HepG2 (cell line): ENCODE results near the gene MIPEP. TPM values are rescaled to one million over a fixed set of nuclear protein-coding genes. Genes with fewer than 3 reads are reported as not detected.

ENCODE experiments used
- ATAC-seq: fragments of 200-7000 bp; cut with Tn5 transposase; 3 replicates; pipeline ENCODE4 v1.9.1; 2020; ENCODE audit warnings: mild to moderate bottlenecking, moderate library complexity
- BruUV-seq: library from RNA; stranded (reverse); fragments of 400-500 nt; replicated peaks from 2 replicates; lab custom pipeline; 2021; lab: Mats Ljungman, UMichigan
- CTCF ChIA-PET: fragments of 300-600 bp; formaldehyde crosslinking; extraction: SDS; loops from one replicate; lab custom pipeline; 2021; ENCODE audit warnings: low total read pairs, inconsistent platforms, low intra/inter-chr PET ratio; lab: Yijun Ruan, JAX
- POLR2A ChIA-PET: fragments of 350-600 bp; sonication (Branson Sonifier 250); formaldehyde crosslinking; loops from one replicate; lab custom pipeline; 2020; ENCODE audit warnings: antibody characterized with exemption, inconsistent platforms; lab: Yijun Ruan, JAX
- DNase-seq: peaks from one replicate; pipeline ENCODE4 v3.0.0-alpha.2; 2015; ENCODE audit warnings: low spot score
- FAIRE-seq: peaks from 3 replicates; lab custom pipeline; 2011; peaks lifted over from hg19 to GRCh38; lab: Jason Lieb, UNC
- H2AFZ ChIP-seq: one replicate; pipeline ENCODE4 v1.6.1; 2011; ENCODE audit warnings: low read length, inconsistent platforms
- H3K27ac ChIP-seq: fragments of 300-600 bp; 3 replicates; pipeline ENCODE4 v1.8.0; 2011; ENCODE audit warnings: mixed run types, mild to moderate bottlenecking, mixed read lengths, low read length, inconsistent platforms; ENCODE audit not compliant: insufficient read depth; ENCODE audit errors: extremely low read length
- H3K27me3 ChIP-seq, 2 experiments: fragments of 200-600 bp in 1 of 2; 2 replicates in 1 of 2; 3 replicates in 1 of 2; pipeline versions ENCODE4 v1.6.0 to v1.8.0; 2011; ENCODE audit warnings: low read length in 2 of 2, mild to moderate bottlenecking in 2 of 2, moderate library complexity in 2 of 2, inconsistent platforms in 1 of 2; ENCODE audit not compliant: insufficient read depth in 2 of 2, control insufficient read depth in 1 of 2
- H3K36me3 ChIP-seq, 2 experiments: fragments of 200-600 bp in 1 of 2; replicated peaks in 1 of 2; 2 replicates in 1 of 2; 3 replicates in 1 of 2; pipeline versions ENCODE4 v1.5.1 to v1.8.0; 2011; ENCODE audit warnings: low read length in 2 of 2, inconsistent platforms in 1 of 2; ENCODE audit not compliant: insufficient read depth in 2 of 2, control insufficient read depth in 1 of 2
- H3K4me1 ChIP-seq: 2 replicates; pipeline ENCODE4 v1.5.1; 2012; ENCODE audit warnings: low read length, inconsistent platforms; ENCODE audit not compliant: insufficient read depth
- H3K4me2 ChIP-seq: 2 replicates; pipeline ENCODE4 v1.6.0; 2011; ENCODE audit warnings: low read depth, low read length, inconsistent platforms
- H3K4me3 ChIP-seq, 3 experiments: fragments of 200-600 bp in 1 of 3; sonication (generic), shearing (Covaris generic) in 1 of 3; replicated peaks in 1 of 3; 2 replicates each; pipeline ENCODE4 v1.5.1; 2011 to 2016; ENCODE audit warnings: low read length in 3 of 3, inconsistent platforms in 2 of 3, low read depth in 2 of 3, mild to moderate bottlenecking in 2 of 3, control low read depth in 1 of 3, mixed read lengths in 1 of 3; ENCODE audit not compliant: insufficient read depth in 1 of 3
- H3K79me2 ChIP-seq: one replicate; pipeline ENCODE4 v1.6.1; 2011; ENCODE audit warnings: low read length, inconsistent platforms; ENCODE audit not compliant: insufficient read depth
- H3K9ac ChIP-seq: 2 replicates; pipeline ENCODE4 v1.6.0; 2011; ENCODE audit warnings: mild to moderate bottlenecking, low read depth, low read length, inconsistent platforms; ENCODE audit not compliant: insufficient read depth
- H3K9me3 ChIP-seq: 2 replicates; pipeline ENCODE4 v1.5.1; 2012; ENCODE audit warnings: mild to moderate bottlenecking, low read length
- H4K20me1 ChIP-seq: 2 replicates; pipeline ENCODE4 v1.6.0; 2011; ENCODE audit warnings: inconsistent platforms, mild to moderate bottlenecking, low read length, moderate library complexity; ENCODE audit not compliant: insufficient read depth
- ELF4 ChIP-seq: sonication (generic); formaldehyde crosslinking; IDR thresholded peaks from 2 replicates; pipeline ENCODE4 v1.5.0; 2020; ENCODE audit warnings: missing genetic modification reagents, mild to moderate bottlenecking, moderate library complexity, borderline replicate concordance
- FOXA1 ChIP-seq, 2 experiments: fragments of 450-650 bp in 1 of 2; sonication (generic) in 1 of 2; formaldehyde crosslinking in 1 of 2; IDR thresholded peaks; 2 replicates each; pipeline versions ENCODE4 v1.4.0 to v1.6.1; 2016 to 2020; ENCODE audit warnings: missing genetic modification reagents in 1 of 2
- FOXP1 ChIP-seq, 2 experiments: fragments of 450-650 bp in 1 of 2; IDR thresholded peaks; 2 replicates each; pipeline ENCODE4 v1.6.1; 2017 to 2018; ENCODE audit warnings: antibody characterized with exemption in 1 of 2
- GATAD2A ChIP-seq: IDR thresholded peaks from 2 replicates; pipeline ENCODE4 v1.6.1; 2016
- HOXA3 ChIP-seq: sonication (generic); formaldehyde crosslinking; IDR thresholded peaks from 2 replicates; pipeline ENCODE4 v1.5.0; 2020; ENCODE audit warnings: missing genetic modification reagents
- MBNL3 ChIP-seq: fragments of 250-450 bp; sonication (Bioruptor Pico); conservative IDR thresholded peaks from 2 replicates; pipeline ENCODE4 v1.8.0; 2022; ENCODE audit warnings: mild to moderate bottlenecking, inconsistent platforms
- SIX4 ChIP-seq: sonication (generic); formaldehyde crosslinking; IDR thresholded peaks from 2 replicates; pipeline ENCODE4 v1.4.0; 2020; ENCODE audit warnings: missing genetic modification reagents
- SOX6 ChIP-seq, 2 experiments: fragments of 450-650 bp in 1 of 2; sonication (generic) in 1 of 2; formaldehyde crosslinking in 1 of 2; IDR thresholded peaks; 2 replicates each; pipeline versions ENCODE4 v1.4.0 to v1.6.1; 2017 to 2020; ENCODE audit warnings: antibody characterized with exemption in 1 of 2, mild to moderate bottlenecking in 1 of 2, missing genetic modification reagents in 1 of 2
- ZFP37 ChIP-seq: sonication (generic); formaldehyde crosslinking; IDR thresholded peaks from 2 replicates; pipeline ENCODE4 v1.4.0; 2020; ENCODE audit warnings: missing genetic modification reagents, borderline replicate concordance
- ZSCAN30 ChIP-seq: sonication (generic); formaldehyde crosslinking; IDR thresholded peaks from 2 replicates; pipeline ENCODE4 v1.5.0; 2020; ENCODE audit warnings: mild to moderate bottlenecking, missing genetic modification reagents
- in situ Hi-C: cut with HindIII; loops from 2 replicates; pipeline ENCODE4 v1.10.0; 2017; ENCODE audit warnings: low pct_unique_long_range_greater_than_20kb; ENCODE audit not compliant: extremely low pct_ligation_motif_present
- intact Hi-C: fragments of 100-400 bp; cut with micrococcal nuclease; formaldehyde crosslinking; loops from one replicate; pipeline ENCODE4 v1.10.0; 2022; ENCODE audit not compliant: unreplicated experiment
- polyA plus RNA-seq, 8 experiments: library from polyadenylated mRNA; depleted of rRNA in 3 of 8; stranded (reverse) in 7 of 8; unstranded in 1 of 8; fragments of >200 nt; fragmentation: Illumina TruSeq in 4 of 8; extraction: Trizol in 4 of 8; gene quantifications; 2 replicates each; pipeline versions ENCODE4 v1.2.1 to v1.2.3, GENCODE V29; 2011 to 2016; ENCODE audit warnings: low read depth in 4 of 8, missing spikeins in 1 of 8, mixed read lengths in 1 of 8; ENCODE audit not compliant: insufficient read depth in 1 of 8
- total RNA-seq, 5 experiments: library from RNA; depleted of rRNA; stranded (reverse); fragments of >200 nt; fragmentation: Illumina TruSeq; extraction: Trizol; gene quantifications; 2 replicates each; pipeline ENCODE4 v1.2.3, GENCODE V29; 2016; ENCODE audit warnings: low read depth in 1 of 5
- TF ChIP-seq, protein P1 (sequence below): IDR thresholded peaks from 2 replicates; pipeline ENCODE4 v1.4.0; 2020; ENCODE audit warnings: mild to moderate bottlenecking, missing genetic modification reagents
- TF ChIP-seq, protein P2 (sequence below): sonication (generic); formaldehyde crosslinking; IDR thresholded peaks from 2 replicates; pipeline ENCODE4 v1.4.0; 2020; ENCODE audit warnings: missing genetic modification reagents
- TF ChIP-seq, protein P3 (sequence below): sonication (generic); formaldehyde crosslinking; IDR thresholded peaks from 2 replicates; pipeline ENCODE4 v1.4.0; 2020; ENCODE audit warnings: missing genetic modification reagents, low read depth, mild to moderate bottlenecking, borderline replicate concordance

Gene MIPEP
- total and polyA plus RNA-seq, 2 of the 13 experiments (the other 11 are each of a cell fraction or from before 2014, with no cell fraction given) = 9.3 to 24.1 TPM

DNA sequence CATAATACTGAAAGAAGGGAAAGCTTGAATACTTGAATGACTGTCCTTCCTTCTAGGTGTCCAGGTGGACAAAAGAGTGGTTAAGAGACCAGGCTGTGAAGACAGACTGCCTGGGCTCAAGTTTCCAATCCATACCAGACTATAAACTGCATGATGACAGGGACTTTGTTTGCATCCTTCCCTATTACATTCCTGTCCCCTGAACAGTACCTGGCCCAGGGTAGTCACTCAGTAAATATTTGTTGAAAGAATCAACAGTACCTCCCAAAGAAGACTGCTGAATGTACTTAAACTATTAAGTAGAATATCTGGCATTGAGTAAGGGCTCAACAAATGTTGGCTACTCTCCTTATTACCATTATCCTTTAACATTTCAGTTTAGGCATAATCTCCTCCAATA, 29.7 kb downstream of the MIPEP start:
- intact Hi-C loops (no loop called here), in situ Hi-C loops (no loop called here)
- FAIRE-seq (no peak), DNase-seq (peak; percentile 74), ATAC-seq (peak; percentile 96)
- Histone ChIP-seq H3K9me3 (no peaks in the 10 kb centered on the region), H3K79me2 (no peaks in the 10 kb centered on the region), H3K36me3 (peaks cover 0 to 4% of the 10 kb centered on the region in 2 experiments; a peak in 2 of 5 replicates), H3K4me1 (peaks cover 19% of the 10 kb centered on the region), H3K27me3 (no peaks in the 10 kb centered on the region), H3K27ac (no peak overlapping the region), H3K4me3 (no peak overlapping the region), H2AFZ (no peak overlapping the region), H4K20me1 (no peaks in the 10 kb centered on the region), H3K9ac (no peak overlapping the region), H3K4me2 (no peak overlapping the region)
- POLR2A ChIA-PET = no interaction called here
- CTCF ChIA-PET = no interaction called here
- BruUV-seq = no TSS peak
- TF ChIP-seq ZFP37 (CRISPR knock-in tag) (no peak), FOXP1 (IDR thresholded peaks at IDR 0.05) (no peak), FOXP1 (CRISPR knock-in tag; IDR thresholded peaks at IDR 0.05) (0 out of 2 replicates have a peak, but pooled peaks have one; percentile 15), ELF4 (no peak), GATAD2A (CRISPR knock-in tag) (0 out of 2 replicates have a peak, but pooled peaks have one; percentile 58), ZSCAN30 (CRISPR knock-in tag) (no peak), HOXA3 (CRISPR knock-in tag) (no peak), SOX6 (IDR thresholded peaks at IDR 0.05) (no peak), SOX6 (CRISPR knock-in tag; IDR thresholded peaks at IDR 0.05) (0 out of 2 replicates have a peak, but pooled peaks have one; percentile 31), SIX4 (CRISPR knock-in tag) (peak; percentile 37; the same call in 1 of the 2 replicates), FOXA1 (IDR thresholded peaks at IDR 0.05) (no peak), FOXA1 (CRISPR knock-in tag; IDR thresholded peaks at IDR 0.05) (peak; percentile 52; the same call in 1 of the 2 replicates), MBNL3 (CRISPR knock-in tag) (no peak)
- TF ChIP-seq, protein P1, sequence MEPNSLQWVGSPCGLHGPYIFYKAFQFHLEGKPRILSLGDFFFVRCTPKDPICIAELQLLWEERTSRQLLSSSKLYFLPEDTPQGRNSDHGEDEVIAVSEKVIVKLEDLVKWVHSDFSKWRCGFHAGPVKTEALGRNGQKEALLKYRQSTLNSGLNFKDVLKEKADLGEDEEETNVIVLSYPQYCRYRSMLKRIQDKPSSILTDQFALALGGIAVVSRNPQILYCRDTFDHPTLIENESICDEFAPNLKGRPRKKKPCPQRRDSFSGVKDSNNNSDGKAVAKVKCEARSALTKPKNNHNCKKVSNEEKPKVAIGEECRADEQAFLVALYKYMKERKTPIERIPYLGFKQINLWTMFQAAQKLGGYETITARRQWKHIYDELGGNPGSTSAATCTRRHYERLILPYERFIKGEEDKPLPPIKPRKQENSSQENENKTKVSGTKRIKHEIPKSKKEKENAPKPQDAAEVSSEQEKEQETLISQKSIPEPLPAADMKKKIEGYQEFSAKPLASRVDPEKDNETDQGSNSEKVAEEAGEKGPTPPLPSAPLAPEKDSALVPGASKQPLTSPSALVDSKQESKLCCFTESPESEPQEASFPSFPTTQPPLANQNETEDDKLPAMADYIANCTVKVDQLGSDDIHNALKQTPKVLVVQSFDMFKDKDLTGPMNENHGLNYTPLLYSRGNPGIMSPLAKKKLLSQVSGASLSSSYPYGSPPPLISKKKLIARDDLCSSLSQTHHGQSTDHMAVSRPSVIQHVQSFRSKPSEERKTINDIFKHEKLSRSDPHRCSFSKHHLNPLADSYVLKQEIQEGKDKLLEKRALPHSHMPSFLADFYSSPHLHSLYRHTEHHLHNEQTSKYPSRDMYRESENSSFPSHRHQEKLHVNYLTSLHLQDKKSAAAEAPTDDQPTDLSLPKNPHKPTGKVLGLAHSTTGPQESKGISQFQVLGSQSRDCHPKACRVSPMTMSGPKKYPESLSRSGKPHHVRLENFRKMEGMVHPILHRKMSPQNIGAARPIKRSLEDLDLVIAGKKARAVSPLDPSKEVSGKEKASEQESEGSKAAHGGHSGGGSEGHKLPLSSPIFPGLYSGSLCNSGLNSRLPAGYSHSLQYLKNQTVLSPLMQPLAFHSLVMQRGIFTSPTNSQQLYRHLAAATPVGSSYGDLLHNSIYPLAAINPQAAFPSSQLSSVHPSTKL (CRISPR knock-in tag) = peak; percentile 62
- TF ChIP-seq, protein P2, sequence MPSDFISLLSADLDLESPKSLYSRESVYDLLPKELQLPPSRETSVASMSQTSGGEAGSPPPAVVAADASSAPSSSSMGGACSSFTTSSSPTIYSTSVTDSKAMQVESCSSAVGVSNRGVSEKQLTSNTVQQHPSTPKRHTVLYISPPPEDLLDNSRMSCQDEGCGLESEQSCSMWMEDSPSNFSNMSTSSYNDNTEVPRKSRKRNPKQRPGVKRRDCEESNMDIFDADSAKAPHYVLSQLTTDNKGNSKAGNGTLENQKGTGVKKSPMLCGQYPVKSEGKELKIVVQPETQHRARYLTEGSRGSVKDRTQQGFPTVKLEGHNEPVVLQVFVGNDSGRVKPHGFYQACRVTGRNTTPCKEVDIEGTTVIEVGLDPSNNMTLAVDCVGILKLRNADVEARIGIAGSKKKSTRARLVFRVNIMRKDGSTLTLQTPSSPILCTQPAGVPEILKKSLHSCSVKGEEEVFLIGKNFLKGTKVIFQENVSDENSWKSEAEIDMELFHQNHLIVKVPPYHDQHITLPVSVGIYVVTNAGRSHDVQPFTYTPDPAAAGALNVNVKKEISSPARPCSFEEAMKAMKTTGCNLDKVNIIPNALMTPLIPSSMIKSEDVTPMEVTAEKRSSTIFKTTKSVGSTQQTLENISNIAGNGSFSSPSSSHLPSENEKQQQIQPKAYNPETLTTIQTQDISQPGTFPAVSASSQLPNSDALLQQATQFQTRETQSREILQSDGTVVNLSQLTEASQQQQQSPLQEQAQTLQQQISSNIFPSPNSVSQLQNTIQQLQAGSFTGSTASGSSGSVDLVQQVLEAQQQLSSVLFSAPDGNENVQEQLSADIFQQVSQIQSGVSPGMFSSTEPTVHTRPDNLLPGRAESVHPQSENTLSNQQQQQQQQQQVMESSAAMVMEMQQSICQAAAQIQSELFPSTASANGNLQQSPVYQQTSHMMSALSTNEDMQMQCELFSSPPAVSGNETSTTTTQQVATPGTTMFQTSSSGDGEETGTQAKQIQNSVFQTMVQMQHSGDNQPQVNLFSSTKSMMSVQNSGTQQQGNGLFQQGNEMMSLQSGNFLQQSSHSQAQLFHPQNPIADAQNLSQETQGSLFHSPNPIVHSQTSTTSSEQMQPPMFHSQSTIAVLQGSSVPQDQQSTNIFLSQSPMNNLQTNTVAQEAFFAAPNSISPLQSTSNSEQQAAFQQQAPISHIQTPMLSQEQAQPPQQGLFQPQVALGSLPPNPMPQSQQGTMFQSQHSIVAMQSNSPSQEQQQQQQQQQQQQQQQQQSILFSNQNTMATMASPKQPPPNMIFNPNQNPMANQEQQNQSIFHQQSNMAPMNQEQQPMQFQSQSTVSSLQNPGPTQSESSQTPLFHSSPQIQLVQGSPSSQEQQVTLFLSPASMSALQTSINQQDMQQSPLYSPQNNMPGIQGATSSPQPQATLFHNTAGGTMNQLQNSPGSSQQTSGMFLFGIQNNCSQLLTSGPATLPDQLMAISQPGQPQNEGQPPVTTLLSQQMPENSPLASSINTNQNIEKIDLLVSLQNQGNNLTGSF = no peak
- TF ChIP-seq, protein P3, sequence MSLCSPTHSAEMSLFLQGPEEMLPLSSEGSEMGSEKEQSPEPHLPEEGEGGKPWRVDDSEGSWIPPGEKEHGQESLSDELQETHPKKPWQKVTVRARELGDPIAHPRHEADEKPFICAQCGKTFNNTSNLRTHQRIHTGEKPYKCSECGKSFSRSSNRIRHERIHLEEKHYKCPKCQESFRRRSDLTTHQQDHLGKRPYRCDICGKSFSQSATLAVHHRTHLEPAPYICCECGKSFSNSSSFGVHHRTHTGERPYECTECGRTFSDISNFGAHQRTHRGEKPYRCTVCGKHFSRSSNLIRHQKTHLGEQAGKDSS (CRISPR knock-in tag) = no peak
